ENCODE data around the gene C2orf92.

The C2orf92 gene

GRCh38 chr2:97731274-97732020, 61.9 kb downstream of the C2orf92 start:
- TF ChIP-seq FOXP2 (optimal IDR thresholded peaks at IDR 0.05; ENCODE audit: borderline replicate concordance, extremely low read depth, extremely low read length, insufficient read depth) (no peak), TAF1 (IDR thresholded peaks at IDR 0.05; ENCODE audit: borderline replicate concordance, insufficient read depth, low read length) (no peak), POLR2AphosphoS5 (IDR thresholded peaks at IDR 0.05; ENCODE audit: low read depth, low read length) (no peak), REST (IDR thresholded peaks at IDR 0.05; ENCODE audit: insufficient read depth in 1 of 2, low read depth in 2 of 2, low read length in 2 of 2) (no peak), SIN3A (IDR thresholded peaks at IDR 0.05; ENCODE audit: borderline replicate concordance, insufficient read depth, low read length) (no peak)

- no peak for TF ChIP-seq REST (IDR thresholded peaks at IDR 0.05; ENCODE audit: insufficient read depth in 1 of 2, low read depth in 2 of 2, low read length in 2 of 2)
- TF ChIP-seq TAF1 (IDR thresholded peaks at IDR 0.05; ENCODE audit: borderline replicate concordance, insufficient read depth, low read length): no peak
- TF ChIP-seq FOXP2 (optimal IDR thresholded peaks at IDR 0.05; ENCODE audit: borderline replicate concordance, extremely low read depth, extremely low read length, insufficient read depth): no peak
- no peak for TF ChIP-seq POLR2AphosphoS5 (IDR thresholded peaks at IDR 0.05; ENCODE audit: low read depth, low read length)
Observed at GRCh38 chr2:97732436-97733340, 63.2 kb downstream of the C2orf92 start.

- no peak for TF ChIP-seq SIN3A (IDR thresholded peaks at IDR 0.05; ENCODE audit: borderline replicate concordance, insufficient read depth, low read length)
- no peak for TF ChIP-seq FOXP2 (optimal IDR thresholded peaks at IDR 0.05; ENCODE audit: borderline replicate concordance, extremely low read depth, extremely low read length, insufficient read depth)
- no peak for TF ChIP-seq REST (IDR thresholded peaks at IDR 0.05; ENCODE audit: insufficient read depth in 1 of 2, low read depth in 2 of 2, low read length in 2 of 2)
- TF ChIP-seq TAF1 (IDR thresholded peaks at IDR 0.05; ENCODE audit: borderline replicate concordance, insufficient read depth, low read length): no peak
Observed at GRCh38 chr2:97733341-97734035, 64.0 kb downstream of the C2orf92 start.

GRCh38 chr2:97734061-97735051, 64.8 kb downstream of the C2orf92 start:
- TF ChIP-seq POLR2AphosphoS5 (IDR thresholded peaks at IDR 0.05; ENCODE audit: low read depth, low read length) (no peak), FOXP2 (optimal IDR thresholded peaks at IDR 0.05; ENCODE audit: borderline replicate concordance, extremely low read depth, extremely low read length, insufficient read depth) (no peak)

Measured in PFSK-1 (cell line).